ENCODE data around the gene RNF175.

RNF175 gene

GRCh38 chr4:153759407-153760316 is at the start of gene RNF175:
Gene RNF175 (minus strand): TSS chr4:153760024. CDS start chr4:153759862, 162 bp downstream.
- DNase-seq: no peak

- DNase-seq: no peak
These were observed 49.5 kb upstream of the RNF175 start for GRCh38 chr4:153809307-153809706.

GRCh38 chr4:153808175-153808574 is 48.4 kb upstream of the RNF175 start:
- peak; percentile 26 for DNase-seq

GRCh38 chr4:153806073-153806472 is 46.2 kb upstream of the RNF175 start:
- no peak for DNase-seq

- peak; percentile 45 for DNase-seq
These were observed 44.9 kb upstream of the RNF175 start for GRCh38 chr4:153804722-153805121.

GRCh38 chr4:153799694-153800074 is 39.9 kb upstream of the RNF175 start:
- peak; percentile 60 for DNase-seq

GRCh38 chr4:153798901-153799693 is 39.3 kb upstream of the RNF175 start:
- DNase-seq: no peak

- peak; percentile 44 for DNase-seq
These were observed 38.6 kb upstream of the RNF175 start for GRCh38 chr4:153798420-153798819.

GRCh38 chr4:153794006-153794405 is 34.2 kb upstream of the RNF175 start:
- DNase-seq: no peak

- DNase-seq: no peak
These were observed 32.9 kb upstream of the RNF175 start for GRCh38 chr4:153792618-153793247.

GRCh38 chr4:153791746-153792617 is 32.2 kb upstream of the RNF175 start:
- DNase-seq: no peak

- DNase-seq: no peak
These were observed 31.2 kb upstream of the RNF175 start for GRCh38 chr4:153790962-153791551.

- DNase-seq: no peak
These were observed 30.7 kb upstream of the RNF175 start for GRCh38 chr4:153790500-153790865.

- no peak for DNase-seq
These were observed 30.1 kb upstream of the RNF175 start for GRCh38 chr4:153789741-153790499.

- DNase-seq: no peak
These were observed 28.8 kb upstream of the RNF175 start, which contains the start of gene SFRP2 for GRCh38 chr4:153788413-153789276. Gene SFRP2 (minus strand): TSS chr4:153789083. CDS start chr4:153788835, 248 bp downstream.

- no peak for DNase-seq
These were observed 28.2 kb upstream of the RNF175 start for GRCh38 chr4:153788051-153788412.

GRCh38 chr4:153787575-153787974 is 27.8 kb upstream of the RNF175 start:
- DNase-seq: no peak

GRCh38 chr4:153787061-153787560 is 27.3 kb upstream of the RNF175 start:
- no peak for DNase-seq

GRCh38 chr4:153785910-153786721 is 26.3 kb upstream of the RNF175 start:
- DNase-seq: peak; percentile 64
